Measurements from ENCODE around the gene MVP. TPM values are rescaled to one million over a fixed set of nuclear protein-coding genes. Genes with fewer than 3 reads are reported as not detected.
A peak's percentile ranks its signal among the peaks of the same experiment; 100 is the strongest.

MVP gene
- total RNA-seq, 1 experiment from 2014 or later, result 27.3 TPM

- 0 out of 2 replicates have a peak, but pooled peaks cover 6% of the 10 kb centered on the region for H4K20me1 ChIP-seq (ENCODE audit: low read length)
- H3K9me2 ChIP-seq (replicated peaks; ENCODE audit: low read length), result no peaks in the 10 kb centered on the region
- ATAC-seq (peak; percentile 14), DNase-seq (peak; percentile 78)
- no peaks in the 10 kb centered on the region for H3K9me3 ChIP-seq (ENCODE audit: low read length)
- no peaks in the 10 kb centered on the region; the same call in 1 of the 2 replicates for H3K36me3 ChIP-seq (ENCODE audit: low read depth, low read length)
- TF ChIP-seq EZH2 (IDR thresholded peaks at IDR 0.05; ENCODE audit: low read length, unreplicated experiment) (no peak), EZH2phosphoT487 (IDR thresholded peaks at IDR 0.05; ENCODE audit: borderline replicate concordance, low read length) (no peak), CTCF (conservative IDR thresholded peaks at IDR 0.05; ENCODE audit: low read depth, low read length) (peak; percentile 47; the same call in 1 of the 2 replicates)
- peak overlapping the region; percentile 61; the same call in 1 of the 2 replicates for H2AFZ ChIP-seq (ENCODE audit: low read length)
- ChIA-PET POLR2A (ENCODE audit: unreplicated experiment) (no interaction called here), CTCF (interaction anchor here (0.6 to 1.2 kb wide), 4 partner anchors 8 to 107 kb away, joined by 3 to 9 read pairs (median 4); partner anchors contain the start of genes PAGR1 and SEZ6L2)
- H3K27me3 ChIP-seq (ENCODE audit: low read length), result no peaks in the 10 kb centered on the region
- no TSS peak for BruUV-seq (replicated peaks)
- H3F3A ChIP-seq (ENCODE audit: low read length, unreplicated experiment), result no peaks in the 10 kb centered on the region
- H3K27ac ChIP-seq (ENCODE audit: low read length), result peak overlapping the region; percentile 73
- peaks cover 39% of the 10 kb centered on the region for H3K4me1 ChIP-seq (ENCODE audit: insufficient read depth, low read length)
- peaks cover 35% of the 10 kb centered on the region for H3K79me2 ChIP-seq (ENCODE audit: low read length)
- peak overlapping the region; percentile 83 for H3K9ac ChIP-seq (ENCODE audit: low read length)
- H3K4me3 ChIP-seq (ENCODE audit: low read length), result peak overlapping the region; percentile 83
- intact Hi-C loops (cut with micrococcal nuclease), result loop anchor here (5.0 kb wide), 1 partner anchor 105 kb away; no protein-coding TSS in a partner anchor
- H3K4me2 ChIP-seq (ENCODE audit: low read length), result peak overlapping the region; percentile 97
These were observed 12.6 kb upstream of the MVP start for GRCh38 chr16:29807426-29808218.

GRCh38 chr16:29808219-29808900, 11.9 kb upstream of the MVP start:
- ATAC-seq (no peak), DNase-seq (no peak)
- H3K9me2 ChIP-seq (replicated peaks; ENCODE audit: low read length), result no peaks in the 10 kb centered on the region
- no TSS peak for BruUV-seq (replicated peaks)
- H3K27me3 ChIP-seq (ENCODE audit: low read length), result no peaks in the 10 kb centered on the region
- ChIA-PET CTCF (interaction anchor here (0.9 to 1.2 kb wide), 3 partner anchors 8 to 107 kb away, joined by 3 to 9 read pairs (median 4); partner anchors contain the start of genes PAGR1 and SEZ6L2), POLR2A (ENCODE audit: unreplicated experiment) (interaction anchor here (1.0 kb wide), 1 partner anchor 11 kb away, joined by 3 read pairs; no protein-coding TSS in a partner anchor)
- H3K9ac ChIP-seq (ENCODE audit: low read length), result peak overlapping the region; percentile 83
- peak overlapping the region; percentile 97 for H3K4me2 ChIP-seq (ENCODE audit: low read length)
- TF ChIP-seq CTCF (conservative IDR thresholded peaks at IDR 0.05; ENCODE audit: low read depth, low read length) (no peak), EZH2 (IDR thresholded peaks at IDR 0.05; ENCODE audit: low read length, unreplicated experiment) (no peak), EZH2phosphoT487 (IDR thresholded peaks at IDR 0.05; ENCODE audit: borderline replicate concordance, low read length) (no peak)
- peak overlapping the region; percentile 83 for H3K4me3 ChIP-seq (ENCODE audit: low read length)
- H3K36me3 ChIP-seq (ENCODE audit: low read depth, low read length), result no peaks in the 10 kb centered on the region; the same call in 1 of the 2 replicates
- H3K27ac ChIP-seq (ENCODE audit: low read length), result peak overlapping the region; percentile 73
- peaks cover 35% of the 10 kb centered on the region for H3K79me2 ChIP-seq (ENCODE audit: low read length)
- intact Hi-C loops (cut with micrococcal nuclease), result loop anchor here (5.0 kb wide), 1 partner anchor 106 kb away; no protein-coding TSS in a partner anchor
- H2AFZ ChIP-seq (ENCODE audit: low read length), result peak overlapping the region; percentile 61; the same call in 1 of the 2 replicates
- H4K20me1 ChIP-seq (ENCODE audit: low read length), result 0 out of 2 replicates have a peak, but pooled peaks cover 6% of the 10 kb centered on the region
- no peaks in the 10 kb centered on the region for H3F3A ChIP-seq (ENCODE audit: low read length, unreplicated experiment)
- no peaks in the 10 kb centered on the region for H3K9me3 ChIP-seq (ENCODE audit: low read length)
- H3K4me1 ChIP-seq (ENCODE audit: insufficient read depth, low read length), result peaks cover 39% of the 10 kb centered on the region
